Limb (tissue), 2 donors: ENCODE measurements around the gene VEPH1.

Experiments used
- DNase-seq, 2 donors: peaks; one replicate each; pipeline ENCODE4 v3.0.0-alpha.2; 2016; ENCODE audit errors: extremely low spot score in 2 of 2

Gene VEPH1

GRCh38 chr3:157263027-157263426 is 240.2 kb downstream of the VEPH1 start:
- DNase-seq = no peak

GRCh38 chr3:157261000-157261399 is 242.2 kb downstream of the VEPH1 start:
- no peak for DNase-seq

- no peak for DNase-seq
Measured at GRCh38 chr3:157259825-157260224, 243.4 kb downstream of the VEPH1 start.

- DNase-seq = no peak
Measured at GRCh38 chr3:157257101-157257500, 246.1 kb downstream of the VEPH1 start.

- DNase-seq = no peak
Measured at GRCh38 chr3:157255797-157256196, 247.4 kb downstream of the VEPH1 start.

- no peak for DNase-seq
Measured at GRCh38 chr3:157251685-157252084, 251.5 kb downstream of the VEPH1 start.

GRCh38 chr3:157249606-157250005 is 253.6 kb downstream of the VEPH1 start:
- no peak for DNase-seq

GRCh38 chr3:157248590-157249422 is 254.4 kb downstream of the VEPH1 start:
- peak in 1 of 2 donors; percentile 56 for DNase-seq

- DNase-seq = no peak
Measured at GRCh38 chr3:157247391-157247790, 255.8 kb downstream of the VEPH1 start.

- no peak for DNase-seq
Measured at GRCh38 chr3:157242836-157243235, 260.4 kb downstream of the VEPH1 start.

GRCh38 chr3:157241599-157241998 is 261.6 kb downstream of the VEPH1 start:
- DNase-seq = no peak

GRCh38 chr3:157240408-157240807 is 262.8 kb downstream of the VEPH1 start:
- no peak for DNase-seq

- peak in 1 of 2 donors; percentile 36 for DNase-seq
Measured at GRCh38 chr3:157239082-157239704, 264.0 kb downstream of the VEPH1 start.

GRCh38 chr3:157238457-157238856 is 264.8 kb downstream of the VEPH1 start:
- no peak for DNase-seq

GRCh38 chr3:157237886-157238285 is 265.3 kb downstream of the VEPH1 start:
- no peak for DNase-seq

- DNase-seq = no peak
Measured at GRCh38 chr3:157235291-157235690, 267.9 kb downstream of the VEPH1 start.

- no peak for DNase-seq
Measured at GRCh38 chr3:157233923-157234322, 269.3 kb downstream of the VEPH1 start.

GRCh38 chr3:157232141-157232540 is 271.1 kb downstream of the VEPH1 start:
- DNase-seq = no peak

- DNase-seq = no peak
Measured at GRCh38 chr3:157231071-157231470, 272.1 kb downstream of the VEPH1 start.

GRCh38 chr3:157226173-157226847 is 276.9 kb downstream of the VEPH1 start:
- no peak for DNase-seq

- DNase-seq = no peak
Measured at GRCh38 chr3:157225001-157225400, 278.2 kb downstream of the VEPH1 start.

- no peak for DNase-seq
Measured at GRCh38 chr3:157220883-157221282, 282.3 kb downstream of the VEPH1 start.
